Kidney epithelial cell (primary cell): ENCODE data around the gene NUDC. TPM values are rescaled to one million over a fixed set of nuclear protein-coding genes. Genes with fewer than 3 reads are reported as not detected.
A peak's percentile ranks its signal among the peaks of the same experiment; 100 is the strongest.

Experiments used
- DNase-seq: peaks from one replicate; pipeline ENCODE4 v3.0.0-alpha.2; 2010; ENCODE audit warnings: low read depth
- H3K27me3 ChIP-seq: 2 replicates; pipeline ENCODE4 v1.6.0; 2011; ENCODE audit warnings: low read length; ENCODE audit not compliant: control insufficient read depth, insufficient read depth
- H3K36me3 ChIP-seq: 2 replicates; pipeline ENCODE4 v1.5.1; 2011; ENCODE audit warnings: low read length; ENCODE audit not compliant: control insufficient read depth, insufficient read depth
- H3K4me3 ChIP-seq: 2 replicates; pipeline ENCODE4 v1.5.1; 2011; ENCODE audit warnings: low read depth, mild to moderate bottlenecking, control low read depth, low read length
- CTCF ChIP-seq: IDR thresholded peaks from 2 replicates; pipeline ENCODE4 v1.5.1; 2011; ENCODE audit warnings: mild to moderate bottlenecking, moderate library complexity, low read length, control low read depth, inconsistent platforms; ENCODE audit not compliant: insufficient read depth, poor library complexity, severe bottlenecking
- total RNA-seq: library from RNA; depleted of rRNA; stranded (reverse); fragments of >200 nt; gene quantifications from 2 replicates; pipeline ENCODE4 v1.2.3, GENCODE V29; 2015

Gene NUDC
- total RNA-seq, 1 donor from 2014 or later: 123 TPM

DNA sequence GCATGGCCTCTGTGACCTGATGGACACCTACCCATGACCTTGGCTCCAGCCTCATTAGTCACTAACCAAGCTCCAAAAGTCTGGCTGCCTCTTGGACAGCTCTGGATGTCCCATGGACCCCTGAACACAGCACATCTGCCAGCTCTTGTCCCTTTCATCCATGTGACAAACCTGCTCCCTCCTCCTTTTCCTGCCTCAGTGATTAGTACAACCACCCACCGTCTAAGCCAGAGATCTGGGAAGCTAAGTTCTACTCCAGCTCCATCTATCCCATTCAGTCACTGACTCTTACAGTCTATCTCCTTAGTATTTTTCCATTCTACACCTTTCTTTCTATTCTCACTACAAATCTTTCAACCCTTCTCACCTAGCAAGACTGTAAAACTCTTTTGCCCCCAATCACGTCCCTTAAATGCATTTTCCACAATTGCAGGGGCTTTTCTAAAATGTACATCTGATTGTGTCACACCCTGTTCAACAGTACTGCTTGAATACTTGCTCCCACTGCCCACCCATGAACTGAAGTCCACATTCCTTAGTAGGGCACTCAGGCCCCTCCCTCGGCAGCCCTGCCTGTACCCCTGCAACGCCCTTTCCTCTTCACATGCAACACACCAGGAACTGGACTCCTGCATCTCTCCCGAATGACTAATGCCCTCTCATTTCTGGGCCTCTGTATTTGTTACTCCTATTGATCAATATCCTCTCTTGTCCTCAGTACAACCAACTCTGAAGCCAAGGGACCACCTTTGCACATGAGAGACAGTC is 38.7 kb upstream of the NUDC start:
- Histone ChIP-seq H3K36me3 (peaks cover 6% of the 10 kb centered on the region), H3K27me3 (no peaks in the 10 kb centered on the region), H3K4me3 (no peak overlapping the region)
- no peak for DNase-seq
- no peak for TF ChIP-seq CTCF

DNA sequence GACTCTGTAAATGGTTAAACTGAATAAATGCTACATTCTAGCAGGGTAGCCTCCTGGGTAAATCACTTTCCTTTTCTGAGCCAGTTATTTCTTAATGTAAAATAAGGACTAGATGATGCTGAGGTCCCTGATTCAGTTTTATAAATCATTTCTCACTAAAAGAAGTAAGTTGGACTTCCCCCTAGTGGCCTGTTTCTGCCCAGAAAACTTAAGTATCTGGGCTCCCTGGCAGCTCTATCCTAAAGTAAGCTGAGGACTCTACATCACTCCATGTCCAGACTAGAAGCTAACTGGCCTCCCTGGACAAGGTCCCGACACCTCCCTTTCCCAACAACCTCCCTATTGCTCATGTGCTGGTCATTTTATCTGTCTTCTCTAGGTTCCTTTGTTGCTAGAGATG is 34.4 kb upstream of the NUDC start:
- DNase-seq: no peak
- peak; percentile 50 for TF ChIP-seq CTCF
- peaks cover 6% of the 10 kb centered on the region for H3K36me3 ChIP-seq

DNA sequence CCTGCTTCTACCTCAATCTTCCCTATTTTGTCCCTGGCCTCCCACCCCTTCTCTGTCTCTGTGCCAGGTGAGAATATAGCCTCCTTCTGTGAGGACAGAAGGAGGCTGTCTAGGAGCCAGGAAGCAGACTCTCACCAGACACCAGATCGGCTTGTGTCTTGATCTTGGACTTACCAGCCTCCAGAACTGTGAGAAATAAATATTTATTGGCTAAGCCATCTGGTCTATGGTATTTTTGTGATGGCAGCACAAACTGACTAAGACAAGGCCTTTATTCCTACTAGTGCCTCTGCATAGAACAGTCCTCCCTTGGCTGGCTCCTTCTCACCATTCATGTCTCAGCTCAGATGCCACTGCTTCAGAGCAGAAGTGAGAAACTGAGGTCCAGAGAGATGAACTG is 33.3 kb upstream of the NUDC start:
- Histone ChIP-seq H3K4me3 (no peak overlapping the region), H3K36me3 (peaks cover 2% of the 10 kb centered on the region), H3K27me3 (no peaks in the 10 kb centered on the region)
- DNase-seq: no peak
- TF ChIP-seq CTCF: no peak

More for the DNA sequence above, 34.4 kb upstream of the NUDC start:
- no peak overlapping the region for H3K4me3 ChIP-seq
- no peaks in the 10 kb centered on the region for H3K27me3 ChIP-seq

- H3K36me3 ChIP-seq: peaks cover 3% of the 10 kb centered on the region
- no peaks in the 10 kb centered on the region for H3K27me3 ChIP-seq
- TF ChIP-seq CTCF: no peak
- peak; percentile 28 for DNase-seq
- peak within 1 kb of the TSS; percentile 71 for H3K4me3 ChIP-seq
Measured at GRCh38 chr1:26889551-26890466, 31.7 kb upstream of the NUDC start, which contains the start of gene GPN2. Gene GPN2 (minus strand): TSS chr1:26890283. CDS start chr1:26890096, 187 bp downstream.

GRCh38 chr1:26890467-26890796 is 31.1 kb upstream of the NUDC start:
- Histone ChIP-seq H3K27me3 (no peaks in the 10 kb centered on the region), H3K36me3 (peaks cover 3% of the 10 kb centered on the region), H3K4me3 (peak overlapping the region; percentile 71)
- DNase-seq: no peak
- TF ChIP-seq CTCF: no peak
